Measurements from ENCODE around the gene PAM16.

GRCh38 chr16:4386951-4387565, 35.9 kb upstream of the PAM16 start:
- TF ChIP-seq, protein P1, sequence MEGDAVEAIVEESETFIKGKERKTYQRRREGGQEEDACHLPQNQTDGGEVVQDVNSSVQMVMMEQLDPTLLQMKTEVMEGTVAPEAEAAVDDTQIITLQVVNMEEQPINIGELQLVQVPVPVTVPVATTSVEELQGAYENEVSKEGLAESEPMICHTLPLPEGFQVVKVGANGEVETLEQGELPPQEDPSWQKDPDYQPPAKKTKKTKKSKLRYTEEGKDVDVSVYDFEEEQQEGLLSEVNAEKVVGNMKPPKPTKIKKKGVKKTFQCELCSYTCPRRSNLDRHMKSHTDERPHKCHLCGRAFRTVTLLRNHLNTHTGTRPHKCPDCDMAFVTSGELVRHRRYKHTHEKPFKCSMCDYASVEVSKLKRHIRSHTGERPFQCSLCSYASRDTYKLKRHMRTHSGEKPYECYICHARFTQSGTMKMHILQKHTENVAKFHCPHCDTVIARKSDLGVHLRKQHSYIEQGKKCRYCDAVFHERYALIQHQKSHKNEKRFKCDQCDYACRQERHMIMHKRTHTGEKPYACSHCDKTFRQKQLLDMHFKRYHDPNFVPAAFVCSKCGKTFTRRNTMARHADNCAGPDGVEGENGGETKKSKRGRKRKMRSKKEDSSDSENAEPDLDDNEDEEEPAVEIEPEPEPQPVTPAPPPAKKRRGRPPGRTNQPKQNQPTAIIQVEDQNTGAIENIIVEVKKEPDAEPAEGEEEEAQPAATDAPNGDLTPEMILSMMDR (IDR thresholded peaks at IDR 0.05; ENCODE audit: poor library complexity, severe bottlenecking): no peak
- no peak for TF ChIP-seq EP300 (conservative IDR thresholded peaks at IDR 0.05; ENCODE audit: poor library complexity, severe bottlenecking)
- TF ChIP-seq, protein P2, sequence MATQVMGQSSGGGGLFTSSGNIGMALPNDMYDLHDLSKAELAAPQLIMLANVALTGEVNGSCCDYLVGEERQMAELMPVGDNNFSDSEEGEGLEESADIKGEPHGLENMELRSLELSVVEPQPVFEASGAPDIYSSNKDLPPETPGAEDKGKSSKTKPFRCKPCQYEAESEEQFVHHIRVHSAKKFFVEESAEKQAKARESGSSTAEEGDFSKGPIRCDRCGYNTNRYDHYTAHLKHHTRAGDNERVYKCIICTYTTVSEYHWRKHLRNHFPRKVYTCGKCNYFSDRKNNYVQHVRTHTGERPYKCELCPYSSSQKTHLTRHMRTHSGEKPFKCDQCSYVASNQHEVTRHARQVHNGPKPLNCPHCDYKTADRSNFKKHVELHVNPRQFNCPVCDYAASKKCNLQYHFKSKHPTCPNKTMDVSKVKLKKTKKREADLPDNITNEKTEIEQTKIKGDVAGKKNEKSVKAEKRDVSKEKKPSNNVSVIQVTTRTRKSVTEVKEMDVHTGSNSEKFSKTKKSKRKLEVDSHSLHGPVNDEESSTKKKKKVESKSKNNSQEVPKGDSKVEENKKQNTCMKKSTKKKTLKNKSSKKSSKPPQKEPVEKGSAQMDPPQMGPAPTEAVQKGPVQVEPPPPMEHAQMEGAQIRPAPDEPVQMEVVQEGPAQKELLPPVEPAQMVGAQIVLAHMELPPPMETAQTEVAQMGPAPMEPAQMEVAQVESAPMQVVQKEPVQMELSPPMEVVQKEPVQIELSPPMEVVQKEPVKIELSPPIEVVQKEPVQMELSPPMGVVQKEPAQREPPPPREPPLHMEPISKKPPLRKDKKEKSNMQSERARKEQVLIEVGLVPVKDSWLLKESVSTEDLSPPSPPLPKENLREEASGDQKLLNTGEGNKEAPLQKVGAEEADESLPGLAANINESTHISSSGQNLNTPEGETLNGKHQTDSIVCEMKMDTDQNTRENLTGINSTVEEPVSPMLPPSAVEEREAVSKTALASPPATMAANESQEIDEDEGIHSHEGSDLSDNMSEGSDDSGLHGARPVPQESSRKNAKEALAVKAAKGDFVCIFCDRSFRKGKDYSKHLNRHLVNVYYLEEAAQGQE (IDR thresholded peaks at IDR 0.05; ENCODE audit: borderline replicate concordance): no peak
